NCI-H460 (cell line): Measurements from ENCODE around the gene NRXN3. TPM values are rescaled to one million over a fixed set of nuclear protein-coding genes. Genes with fewer than 3 reads are reported as not detected.

Experiments used
- DNase-seq: peaks from one replicate; pipeline ENCODE4 v3.0.0-alpha.2; 2016; ENCODE audit warnings: low read depth; ENCODE audit errors: extremely low read depth
- total RNA-seq: library from RNA; depleted of rRNA; stranded (reverse); fragments of >200 nt; shearing (Covaris generic); gene quantifications from 2 replicates; pipeline ENCODE4 v1.2.3, GENCODE V29; 2014

NRXN3 gene
- total RNA-seq, 1 experiment from 2014 or later: 6.6 TPM

DNA sequence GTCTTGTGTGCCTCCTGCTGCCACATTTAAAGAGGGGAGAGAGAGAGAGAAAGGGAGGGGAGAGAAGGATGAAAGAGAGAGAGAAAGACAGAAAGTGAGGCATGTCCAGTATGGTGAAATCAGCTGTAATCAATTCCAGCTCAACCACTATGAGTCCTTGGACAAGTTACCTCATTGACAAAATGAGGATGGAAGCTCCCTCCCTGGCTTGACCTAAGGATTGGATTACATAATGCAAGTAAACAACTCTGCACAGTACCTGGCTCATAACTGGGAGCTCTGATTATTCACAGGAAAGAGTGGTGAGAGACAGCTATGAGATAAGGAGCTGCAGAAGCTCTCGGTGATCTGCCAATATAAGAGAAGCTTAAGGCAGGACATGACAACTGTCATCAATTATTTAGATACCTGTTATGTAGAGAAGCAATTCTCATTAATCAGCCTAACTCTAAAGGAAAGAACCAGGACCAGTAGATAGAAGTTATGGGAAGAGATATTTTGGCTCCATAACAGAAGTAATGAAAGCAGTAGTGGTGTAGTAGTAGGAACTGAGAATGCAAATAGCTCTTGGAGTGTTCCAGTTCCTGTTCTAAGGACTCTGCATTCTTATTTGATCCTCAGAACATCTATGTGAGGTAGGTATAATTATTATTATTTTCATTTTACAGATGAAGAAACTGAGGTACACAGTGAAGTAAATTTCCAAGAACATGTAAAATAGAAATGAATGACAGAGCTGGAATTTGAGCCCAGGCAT lies 1249.6 kb downstream of the NRXN3 start:
- DNase-seq: no peak

DNA sequence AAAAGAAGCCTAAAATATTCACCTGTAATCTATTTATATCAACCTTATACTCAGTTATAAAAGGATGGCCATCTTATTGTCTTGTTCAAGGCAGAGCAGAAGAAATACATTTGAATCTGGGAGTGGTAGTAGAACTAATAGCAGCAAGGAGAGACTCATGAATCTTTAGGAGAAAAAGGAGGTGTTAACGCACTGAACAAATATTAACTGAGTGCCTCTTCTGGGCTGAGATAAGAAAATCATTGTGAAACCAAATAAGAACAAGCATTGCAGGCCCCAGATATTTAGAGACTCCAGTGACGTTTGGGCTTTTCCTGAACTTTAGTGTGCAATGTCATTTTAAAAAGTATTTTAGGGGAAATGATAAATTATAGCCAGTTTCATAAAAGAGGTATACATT lies 1250.6 kb downstream of the NRXN3 start:
- no peak for DNase-seq

DNA sequence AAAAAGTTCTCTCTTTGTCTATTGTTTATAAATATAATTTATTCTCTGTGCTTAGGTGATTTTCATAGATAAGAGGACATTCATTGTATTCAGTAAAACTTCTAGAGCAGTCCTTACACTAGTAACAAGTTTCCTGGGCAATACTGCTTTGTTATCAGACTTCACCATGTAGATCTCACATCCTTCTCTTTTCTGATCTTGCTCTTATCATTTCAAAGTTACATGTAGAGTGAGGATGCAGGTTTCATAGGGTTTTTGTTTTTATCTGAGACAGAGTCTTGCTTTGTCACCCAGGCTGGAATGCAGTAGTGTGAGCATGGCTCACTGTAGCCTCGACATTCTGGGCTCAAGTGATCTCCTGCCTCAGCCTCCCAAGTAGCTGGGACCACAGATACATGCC lies 1251.6 kb downstream of the NRXN3 start:
- DNase-seq: no peak

DNA sequence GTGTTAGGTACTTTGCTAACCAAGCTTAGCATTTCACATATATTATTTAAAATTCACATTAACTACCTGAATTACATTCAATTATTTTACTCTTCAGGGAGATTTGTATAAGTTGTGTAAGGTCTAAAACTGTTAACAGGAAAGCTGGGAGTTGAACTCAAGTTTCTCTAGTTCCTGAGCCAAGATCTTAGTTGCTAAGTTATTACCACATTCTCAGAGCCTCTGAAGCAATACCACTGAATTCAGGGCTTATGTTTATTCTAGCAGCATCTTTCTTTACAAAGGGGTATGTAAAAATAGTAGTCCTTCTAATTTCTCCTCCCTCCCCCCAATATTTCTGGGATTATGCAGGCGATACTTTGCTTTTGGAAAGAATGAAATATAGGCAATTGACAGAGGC lies 1254.3 kb downstream of the NRXN3 start:
- no peak for DNase-seq

DNA sequence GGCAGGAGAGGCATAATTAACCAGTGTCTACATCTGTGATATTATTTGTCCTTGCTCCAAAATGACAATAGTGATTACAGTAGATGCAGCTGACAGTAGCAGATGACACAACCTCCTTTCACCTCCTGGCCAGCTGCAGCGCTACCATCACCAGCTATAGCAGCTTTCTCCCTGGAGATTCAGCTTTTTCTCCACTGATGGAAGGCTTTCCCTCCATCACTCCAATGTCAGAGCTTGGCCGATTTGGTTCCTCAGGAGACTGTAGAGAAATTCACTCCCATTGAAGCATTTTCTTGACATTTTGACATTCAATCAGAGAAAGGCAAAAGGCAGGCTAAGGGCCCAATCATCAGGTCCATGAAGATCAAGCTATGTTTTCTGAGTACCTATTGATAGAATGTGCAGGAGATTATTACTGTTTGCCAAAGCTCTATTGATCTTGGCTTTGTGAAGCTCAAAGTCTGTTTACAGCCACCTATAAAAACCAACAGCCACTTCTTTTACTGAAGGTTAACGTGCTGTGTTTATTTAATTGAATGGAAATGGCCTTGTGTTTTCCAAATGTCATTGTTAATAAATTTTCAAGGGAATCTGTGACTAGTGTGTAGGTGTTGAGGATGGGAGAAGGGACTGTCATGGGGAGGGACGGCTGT lies 1256.1 kb downstream of the NRXN3 start:
- DNase-seq: no peak

DNA sequence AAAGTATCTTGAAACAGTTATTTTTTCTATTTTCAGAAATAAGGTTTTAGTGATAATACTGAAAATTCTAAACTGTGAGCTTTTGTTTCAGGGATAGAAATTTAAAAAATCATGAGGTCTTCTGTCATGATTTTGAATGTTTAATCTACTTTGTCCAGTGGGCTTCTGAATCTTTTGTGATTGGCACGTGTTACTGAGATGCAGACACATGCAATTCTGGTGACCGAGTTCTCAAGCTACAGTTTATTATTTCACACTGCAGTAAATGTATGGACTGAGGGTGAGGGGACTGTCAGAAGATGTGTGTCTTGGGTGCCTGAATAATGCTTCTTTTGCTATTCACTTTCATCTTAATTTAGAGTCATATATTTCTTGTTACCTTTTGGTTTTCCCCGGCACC lies 1262.5 kb downstream of the NRXN3 start:
- DNase-seq: no peak

DNA sequence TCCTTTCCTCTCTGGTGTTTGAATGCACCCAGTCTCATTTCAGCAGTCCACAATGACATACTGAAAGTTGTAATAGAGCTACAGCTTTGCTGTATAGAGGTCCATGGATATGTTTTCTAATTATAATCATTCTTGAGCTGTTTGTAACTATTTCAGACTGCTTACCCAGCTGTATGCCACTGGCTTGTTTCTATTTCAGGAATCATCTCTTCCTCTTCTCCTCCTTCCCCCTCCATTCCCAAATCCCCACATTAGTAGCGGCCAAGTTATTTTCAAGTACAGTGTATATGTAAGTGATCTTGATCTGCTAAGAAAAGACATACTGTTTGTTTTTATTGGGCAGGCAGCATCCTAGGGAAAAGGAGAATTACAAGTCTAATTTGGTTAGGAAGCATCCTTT lies 1266.2 kb downstream of the NRXN3 start:
- no peak for DNase-seq

DNA sequence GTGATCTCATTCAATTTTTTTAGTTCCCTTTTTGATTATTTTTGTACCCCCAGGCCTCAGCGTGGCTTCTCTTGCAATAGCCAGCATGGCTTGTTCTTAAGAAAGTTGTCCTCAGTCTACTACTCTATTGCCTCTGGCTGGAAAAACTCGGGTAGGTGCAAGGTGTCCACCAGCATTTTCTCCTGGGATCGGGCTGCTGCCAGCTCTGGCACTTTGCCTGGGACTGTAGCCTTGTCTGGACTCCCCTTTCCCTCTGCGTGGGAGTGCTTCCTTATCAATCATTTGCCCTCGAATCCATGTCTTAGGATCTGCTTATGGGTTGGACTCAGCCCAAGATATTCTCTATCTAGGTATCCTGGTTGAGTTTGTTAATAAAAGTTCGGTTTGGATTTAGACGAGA lies 1267.8 kb downstream of the NRXN3 start:
- DNase-seq: no peak

DNA sequence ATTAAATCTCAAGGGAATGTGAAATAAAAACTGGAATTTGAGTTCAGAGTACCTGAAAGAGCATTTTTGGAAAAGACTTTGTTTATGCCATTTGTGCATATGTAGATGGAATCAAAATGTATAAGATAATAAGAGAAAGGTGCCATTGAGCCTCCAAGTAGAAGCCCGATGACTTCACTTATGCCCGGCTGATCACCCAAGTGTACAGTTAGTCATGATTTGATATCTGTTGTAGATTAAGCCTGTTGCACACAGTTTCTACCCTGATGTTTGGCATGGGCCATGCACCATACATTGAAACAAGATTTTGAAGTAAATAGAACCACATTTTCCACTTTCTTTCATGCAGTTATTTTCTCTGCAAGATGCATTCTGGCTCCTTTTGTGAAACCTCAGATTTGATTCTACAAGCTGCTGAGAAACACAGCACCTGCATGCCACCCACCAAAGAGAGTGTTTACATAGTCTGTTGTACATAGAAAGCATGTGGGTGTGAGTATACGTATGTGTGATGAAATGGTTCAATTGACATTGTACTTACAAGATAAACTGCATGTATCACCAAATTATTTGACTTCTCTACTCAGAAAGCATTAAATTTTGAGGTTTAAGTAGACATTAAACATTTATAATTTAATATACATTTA lies 1268.6 kb downstream of the NRXN3 start:
- no peak for DNase-seq

DNA sequence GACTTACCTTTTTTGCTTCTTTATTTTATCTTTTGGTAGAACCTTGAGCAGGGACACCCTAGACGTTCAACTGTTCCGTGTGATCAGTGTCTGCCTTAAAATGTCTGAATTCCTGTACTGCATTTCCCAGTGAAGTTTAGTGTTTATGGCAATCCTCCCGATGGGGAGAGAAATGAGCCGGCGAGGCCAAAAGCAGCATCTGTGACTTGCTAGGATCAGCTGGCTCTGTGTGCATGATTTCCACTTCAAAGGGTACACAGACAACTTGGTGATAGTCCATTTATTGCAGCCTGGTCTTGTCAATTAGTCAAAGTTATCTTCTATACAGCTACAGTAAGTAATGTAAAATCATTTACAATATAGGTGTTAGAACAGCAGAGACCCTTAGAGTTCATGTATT lies 1272.6 kb downstream of the NRXN3 start:
- no peak for DNase-seq

DNA sequence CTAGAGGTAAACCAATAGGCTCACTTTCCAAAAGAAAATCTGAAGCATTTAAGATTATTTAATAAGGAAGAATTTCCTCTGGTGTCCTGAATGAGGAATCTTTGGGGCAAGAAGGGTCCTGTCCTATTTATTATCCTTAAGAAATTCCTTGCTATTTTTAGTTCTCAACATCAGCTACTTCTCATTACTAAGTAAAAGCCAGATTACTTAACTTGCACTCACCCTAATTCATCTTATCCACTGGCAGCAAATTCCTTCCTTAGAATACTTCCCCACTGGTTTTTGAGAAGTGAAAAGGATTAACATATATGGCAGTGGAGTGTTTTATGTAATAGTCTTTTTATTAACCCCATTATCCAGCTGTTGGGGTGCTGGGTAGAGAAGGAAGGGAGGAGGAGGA lies 1273.4 kb downstream of the NRXN3 start:
- no peak for DNase-seq

DNA sequence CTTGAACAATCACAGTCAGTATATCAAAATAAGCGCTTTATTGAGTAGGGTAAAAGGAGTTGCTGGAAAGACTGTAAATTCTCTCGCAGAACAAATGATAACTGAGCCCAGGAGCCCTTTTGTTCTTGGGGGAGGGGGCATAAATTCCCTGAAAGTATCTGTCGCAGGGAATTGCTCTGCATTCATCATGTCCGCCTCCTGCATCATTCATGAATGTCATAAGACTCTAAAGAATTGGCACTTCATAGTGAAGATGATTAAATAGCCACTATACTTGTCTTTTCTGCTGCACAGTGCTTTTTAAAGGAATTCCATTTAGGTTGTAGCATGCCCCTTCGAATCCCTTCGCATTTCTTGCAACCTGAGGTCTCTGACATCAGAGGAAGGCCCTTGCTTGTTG lies 1278.8 kb downstream of the NRXN3 start:
- DNase-seq: no peak

DNA sequence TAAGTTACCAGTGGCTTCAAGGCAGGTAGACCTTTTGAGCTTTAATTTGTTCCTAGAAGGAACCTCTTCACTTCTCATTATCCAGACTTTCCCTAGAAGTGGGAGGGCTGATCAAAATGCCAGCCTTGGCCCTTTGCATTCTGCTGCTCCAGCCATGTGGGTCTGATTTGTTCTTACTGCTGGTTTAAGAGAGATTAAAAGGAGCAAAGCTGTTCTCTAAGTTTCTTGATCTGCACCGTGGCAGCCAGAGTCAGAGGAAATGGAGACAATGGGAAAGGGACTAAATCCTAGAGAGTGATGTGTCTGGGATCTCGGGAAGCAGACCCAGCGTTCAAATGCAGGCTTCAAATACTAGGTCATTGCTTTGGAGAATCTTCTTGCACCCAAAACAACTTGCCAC lies 1281.4 kb downstream of the NRXN3 start:
- no peak for DNase-seq

DNA sequence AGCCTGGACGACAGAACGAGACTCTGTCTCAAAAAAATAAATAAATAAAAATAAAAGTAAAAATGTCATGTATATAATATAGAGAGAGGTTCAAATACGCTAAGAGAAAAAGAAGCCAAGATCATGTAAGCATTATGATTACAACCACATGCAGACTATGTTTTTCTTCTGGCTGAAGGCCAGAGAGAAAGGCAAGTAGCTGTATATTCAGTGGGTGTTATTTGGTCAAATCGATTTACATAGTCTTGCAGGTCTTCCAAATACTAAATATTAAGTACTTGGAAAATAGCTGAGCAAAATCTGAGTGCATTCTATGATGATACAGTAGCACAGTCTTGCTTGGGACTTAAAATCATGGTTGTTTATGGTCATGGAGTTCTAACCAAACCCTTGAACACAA lies 1283.1 kb downstream of the NRXN3 start:
- no peak for DNase-seq

DNA sequence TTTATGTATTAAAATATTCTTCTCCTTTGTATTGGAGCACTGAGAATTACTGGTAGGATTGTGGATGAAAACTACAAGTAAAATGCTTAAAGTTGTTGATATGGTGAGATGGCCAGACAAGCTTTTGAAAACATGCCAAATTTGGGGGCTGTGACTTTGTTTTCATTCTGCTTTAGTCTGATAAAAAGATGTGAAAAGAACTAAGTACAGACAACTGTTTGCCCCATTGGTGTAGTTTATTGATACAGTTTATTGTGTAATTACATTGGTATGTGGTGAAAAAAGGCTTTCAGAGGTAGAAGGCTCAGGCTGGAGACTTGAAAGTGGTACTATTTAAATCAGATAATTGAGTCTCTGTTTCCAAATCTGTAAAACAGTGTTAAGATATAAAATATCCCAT lies 1294.3 kb downstream of the NRXN3 start:
- DNase-seq: no peak

DNA sequence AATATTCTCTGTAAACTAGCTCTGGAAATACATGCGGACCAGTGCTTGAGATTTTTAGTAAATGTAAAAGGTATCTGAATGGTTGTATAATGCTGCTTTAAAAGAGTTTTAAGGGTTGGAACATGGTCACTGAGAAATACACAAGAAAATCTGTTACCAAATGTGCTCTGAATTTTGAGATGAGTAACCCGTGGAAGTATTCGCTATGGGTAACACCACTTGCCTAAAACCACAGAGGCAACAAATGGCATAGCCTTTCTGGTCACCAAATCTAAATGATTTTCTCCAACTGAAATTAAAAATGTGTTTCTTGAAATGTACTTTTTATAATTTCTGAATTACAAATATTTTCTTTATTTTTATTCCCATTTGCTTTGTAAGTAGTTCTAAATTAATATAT lies 1295.5 kb downstream of the NRXN3 start:
- DNase-seq: no peak

DNA sequence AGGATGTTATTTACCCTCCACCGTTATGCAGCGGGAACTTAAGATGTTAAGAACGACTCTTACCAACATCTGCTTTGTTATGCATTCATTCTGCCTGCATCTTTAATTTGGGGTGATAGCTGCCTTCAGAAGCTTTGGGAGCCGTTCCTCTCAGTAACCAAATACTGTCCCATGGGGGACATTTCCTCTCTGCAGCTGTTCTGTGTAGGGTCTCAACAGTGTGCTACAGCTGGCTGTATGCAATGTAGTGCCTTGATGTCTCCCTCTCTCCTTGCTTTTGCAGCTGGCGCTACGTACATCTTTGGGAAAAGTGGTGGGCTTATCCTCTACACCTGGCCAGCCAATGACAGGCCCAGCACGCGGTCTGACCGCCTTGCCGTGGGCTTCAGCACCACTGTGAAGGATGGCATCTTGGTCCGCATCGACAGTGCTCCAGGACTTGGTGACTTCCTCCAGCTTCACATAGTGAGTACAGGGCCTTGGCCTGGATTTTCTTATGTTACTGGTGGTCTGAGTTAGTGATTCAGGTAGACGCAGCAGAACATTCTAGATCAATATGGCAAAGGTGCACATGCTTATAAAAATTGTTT lies 1296.9 kb downstream of the NRXN3 start:
- no peak for DNase-seq

DNA sequence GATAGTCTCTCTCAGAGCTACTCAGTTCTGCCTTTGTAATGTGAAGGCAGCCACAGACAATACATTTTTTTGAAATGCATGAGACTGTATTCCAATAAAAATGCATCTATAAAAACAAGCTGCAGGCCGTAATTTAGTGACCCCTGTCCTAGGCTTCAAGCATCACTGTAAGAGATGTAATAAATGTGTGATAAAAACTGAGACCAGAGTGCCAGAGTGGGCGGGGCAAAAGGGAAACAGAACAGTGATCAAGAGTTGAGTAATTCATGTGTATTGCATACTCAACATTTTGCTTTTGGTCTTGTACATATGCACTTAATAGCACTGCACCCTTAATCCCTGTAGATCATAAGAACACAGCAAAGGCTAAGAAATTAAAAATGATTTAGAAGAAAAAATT lies 1297.7 kb downstream of the NRXN3 start:
- no peak for DNase-seq

DNA sequence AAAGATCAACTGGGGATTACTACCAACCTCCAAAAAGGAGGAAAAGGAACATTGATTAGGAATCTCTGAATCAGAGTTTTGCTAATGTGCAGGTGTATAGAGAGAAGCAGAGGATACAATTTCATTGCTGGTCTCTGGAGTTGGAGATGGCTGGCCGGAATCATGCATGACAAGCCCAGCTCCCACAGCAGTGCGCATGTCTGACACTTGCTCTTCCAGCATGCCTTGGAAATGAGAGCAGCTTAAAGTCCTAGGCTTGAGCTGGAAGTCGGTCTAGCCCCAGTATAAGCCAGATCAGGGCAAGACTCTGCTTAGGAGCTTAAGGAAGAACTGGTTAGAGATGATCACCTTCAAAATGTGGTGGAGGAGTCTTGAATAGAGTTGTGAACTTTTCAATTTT lies 1298.3 kb downstream of the NRXN3 start:
- DNase-seq: no peak

DNA sequence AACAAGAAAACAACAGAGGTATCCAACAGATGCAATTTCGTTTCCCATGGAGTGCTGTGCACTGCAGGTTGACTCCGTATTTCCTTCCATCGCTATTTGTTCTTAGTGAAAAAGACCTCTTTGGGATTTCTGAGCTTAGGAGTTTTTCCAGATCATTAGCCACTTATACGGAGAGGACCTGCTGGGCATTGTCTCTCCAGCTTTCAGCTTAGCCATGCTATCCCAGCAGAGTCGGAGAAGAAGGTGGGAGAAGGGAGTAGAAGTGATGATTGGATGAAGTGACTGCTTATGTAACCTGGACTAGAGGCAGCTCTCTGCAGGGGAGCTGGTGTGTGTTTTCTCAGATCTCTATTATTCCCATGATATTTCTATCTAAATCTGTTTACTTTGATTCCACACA lies 1303.5 kb downstream of the NRXN3 start:
- no peak for DNase-seq

DNA sequence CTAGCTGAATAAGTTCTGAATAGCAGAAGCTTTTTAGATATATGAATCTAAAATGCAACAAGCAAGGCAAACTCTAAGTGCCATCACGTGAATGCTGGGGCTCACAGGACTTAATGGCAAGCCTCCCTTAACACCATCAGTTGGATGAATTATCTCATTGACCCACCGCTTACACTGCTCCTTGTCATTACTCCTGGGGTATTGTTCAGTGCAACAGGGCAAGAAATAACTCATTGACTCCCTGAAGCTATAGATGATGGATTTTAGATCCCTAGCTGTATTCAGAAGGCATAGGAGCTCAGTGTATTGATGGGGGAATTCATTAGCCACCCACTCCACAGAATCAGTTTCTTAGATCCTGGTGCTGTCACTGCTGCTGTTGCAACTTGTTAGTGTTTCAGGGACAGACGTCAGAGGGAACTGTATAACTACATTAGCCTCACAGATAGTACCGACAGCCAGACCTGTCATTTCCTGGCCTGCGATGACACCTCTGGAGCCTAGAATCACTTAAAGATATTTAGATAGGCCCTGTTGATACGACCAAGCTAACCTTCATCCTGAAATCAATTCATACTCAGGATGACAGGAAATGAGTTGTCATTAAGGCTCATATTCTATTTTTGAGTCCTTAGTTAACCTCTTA lies 1305.8 kb downstream of the NRXN3 start:
- DNase-seq: peak; percentile 72
